ENCODE results near the gene NUBP1.

DNA sequence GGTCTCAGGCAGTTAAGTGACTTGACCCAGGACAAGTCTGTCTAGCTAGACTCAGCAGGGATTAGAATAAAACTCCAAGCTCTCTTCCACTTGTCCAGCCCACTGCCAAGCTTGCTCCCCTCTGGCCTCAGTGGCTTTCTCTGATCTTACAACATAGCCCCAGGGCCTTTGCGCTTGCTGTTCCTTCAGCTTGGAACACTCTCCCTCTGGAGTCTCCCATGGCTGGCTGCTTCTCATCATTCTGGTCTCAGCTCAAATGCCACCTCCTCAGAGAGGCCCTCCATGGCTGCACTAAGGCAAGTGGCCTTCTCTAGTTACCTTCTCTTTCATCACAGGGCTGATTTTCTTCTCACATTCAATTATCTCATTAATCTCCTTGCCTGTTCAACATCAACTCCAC is 73.9 kb downstream of the NUBP1 start:
- TF ChIP-seq, protein P1, sequence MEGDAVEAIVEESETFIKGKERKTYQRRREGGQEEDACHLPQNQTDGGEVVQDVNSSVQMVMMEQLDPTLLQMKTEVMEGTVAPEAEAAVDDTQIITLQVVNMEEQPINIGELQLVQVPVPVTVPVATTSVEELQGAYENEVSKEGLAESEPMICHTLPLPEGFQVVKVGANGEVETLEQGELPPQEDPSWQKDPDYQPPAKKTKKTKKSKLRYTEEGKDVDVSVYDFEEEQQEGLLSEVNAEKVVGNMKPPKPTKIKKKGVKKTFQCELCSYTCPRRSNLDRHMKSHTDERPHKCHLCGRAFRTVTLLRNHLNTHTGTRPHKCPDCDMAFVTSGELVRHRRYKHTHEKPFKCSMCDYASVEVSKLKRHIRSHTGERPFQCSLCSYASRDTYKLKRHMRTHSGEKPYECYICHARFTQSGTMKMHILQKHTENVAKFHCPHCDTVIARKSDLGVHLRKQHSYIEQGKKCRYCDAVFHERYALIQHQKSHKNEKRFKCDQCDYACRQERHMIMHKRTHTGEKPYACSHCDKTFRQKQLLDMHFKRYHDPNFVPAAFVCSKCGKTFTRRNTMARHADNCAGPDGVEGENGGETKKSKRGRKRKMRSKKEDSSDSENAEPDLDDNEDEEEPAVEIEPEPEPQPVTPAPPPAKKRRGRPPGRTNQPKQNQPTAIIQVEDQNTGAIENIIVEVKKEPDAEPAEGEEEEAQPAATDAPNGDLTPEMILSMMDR (IDR thresholded peaks at IDR 0.05; ENCODE audit: low read length), result no peak
- no peak for TF ChIP-seq EZH2 (IDR thresholded peaks at IDR 0.05; ENCODE audit: borderline replicate concordance, low read length)

Measured in OCI-LY1 (cell line).